Measurements from ENCODE around the gene DPP3.

- TF ChIP-seq CTCF (conservative IDR thresholded peaks at IDR 0.05; ENCODE audit: low read length): no peak
- no peak for TF ChIP-seq EZH2phosphoT487 (IDR thresholded peaks at IDR 0.05; ENCODE audit: borderline replicate concordance, low read depth, low read length)
Measured at GRCh38 chr11:66450560-66450959, 29.7 kb upstream of the DPP3 start.
